Measurements from ENCODE around the gene TIMM17A.

The TIMM17A gene

GRCh38 chr1:201982623-201983379 is 27.5 kb downstream of the TIMM17A start, which contains the start of gene RNPEP:
Gene RNPEP (plus strand): TSS chr1:201982648. CDS start chr1:201982667, 19 bp downstream.
- peak in 48 of 58 donors; percentile 9 to 75 (median 51) for DNase-seq

GRCh38 chr1:201983380-201983805 is 28.1 kb downstream of the TIMM17A start:
- no peak for DNase-seq

- no peak for DNase-seq
These were observed 29.1 kb downstream of the TIMM17A start for GRCh38 chr1:201984446-201984845.

GRCh38 chr1:201985355-201985754 is 30.1 kb downstream of the TIMM17A start:
- DNase-seq, result no peak

GRCh38 chr1:201988601-201989000 is 33.3 kb downstream of the TIMM17A start:
- DNase-seq, result no peak

- DNase-seq, result no peak
These were observed 34.2 kb downstream of the TIMM17A start for GRCh38 chr1:201989354-201990128.

- no peak for DNase-seq
These were observed 35.1 kb downstream of the TIMM17A start for GRCh38 chr1:201990427-201990826.

- peak in 12 of 58 donors; percentile 4 to 39 (median 18) for DNase-seq
These were observed 44.4 kb downstream of the TIMM17A start for GRCh38 chr1:201999625-202000238.

GRCh38 chr1:202002507-202002906 is 47.2 kb downstream of the TIMM17A start:
- no peak for DNase-seq

GRCh38 chr1:202004711-202005110 is 49.4 kb downstream of the TIMM17A start:
- DNase-seq, result peak in 14 of 58 donors; percentile 10 to 60 (median 26)

GRCh38 chr1:202005958-202006357 is 50.7 kb downstream of the TIMM17A start:
- no peak for DNase-seq

- no peak for DNase-seq
These were observed 52.0 kb downstream of the TIMM17A start for GRCh38 chr1:202007304-202007703.

GRCh38 chr1:202007805-202008489 is 52.6 kb downstream of the TIMM17A start:
- no peak for DNase-seq

GRCh38 chr1:202009326-202010179 is 54.2 kb downstream of the TIMM17A start:
- DNase-seq, result peak in 52 of 58 donors; percentile 17 to 83 (median 52)

- DNase-seq, result no peak
These were observed 55.1 kb downstream of the TIMM17A start, which contains the start of gene ELF3 for GRCh38 chr1:202010180-202011015. Gene ELF3 (plus strand): TSS chr1:202010587. CDS start chr1:202011137, 550 bp downstream.

GRCh38 chr1:202011994-202012393 is 56.7 kb downstream of the TIMM17A start:
- DNase-seq, result no peak

- no peak for DNase-seq
These were observed 57.5 kb downstream of the TIMM17A start for GRCh38 chr1:202012544-202013478.

- DNase-seq, result no peak
These were observed 58.3 kb downstream of the TIMM17A start for GRCh38 chr1:202013603-202014002.

Measured in anterior cingulate cortex (tissue), 58 donors.